ENCODE results near the gene IGDCC3.

GRCh38 chr15:65390447-65390846 is 12.6 kb upstream of the IGDCC3 start:
- TF ChIP-seq CTCF (IDR thresholded peaks at IDR 0.05), result no peak
- no peak for TF ChIP-seq POLR2AphosphoS5 (IDR thresholded peaks at IDR 0.05)
- no peak for TF ChIP-seq POLR2A (IDR thresholded peaks at IDR 0.05)
- no peak for TF ChIP-seq EP300 (IDR thresholded peaks at IDR 0.05)

Measured in suprapubic skin (tissue), 4 donors.